ENCODE results near the gene GCGR.

The GCGR gene

DNA sequence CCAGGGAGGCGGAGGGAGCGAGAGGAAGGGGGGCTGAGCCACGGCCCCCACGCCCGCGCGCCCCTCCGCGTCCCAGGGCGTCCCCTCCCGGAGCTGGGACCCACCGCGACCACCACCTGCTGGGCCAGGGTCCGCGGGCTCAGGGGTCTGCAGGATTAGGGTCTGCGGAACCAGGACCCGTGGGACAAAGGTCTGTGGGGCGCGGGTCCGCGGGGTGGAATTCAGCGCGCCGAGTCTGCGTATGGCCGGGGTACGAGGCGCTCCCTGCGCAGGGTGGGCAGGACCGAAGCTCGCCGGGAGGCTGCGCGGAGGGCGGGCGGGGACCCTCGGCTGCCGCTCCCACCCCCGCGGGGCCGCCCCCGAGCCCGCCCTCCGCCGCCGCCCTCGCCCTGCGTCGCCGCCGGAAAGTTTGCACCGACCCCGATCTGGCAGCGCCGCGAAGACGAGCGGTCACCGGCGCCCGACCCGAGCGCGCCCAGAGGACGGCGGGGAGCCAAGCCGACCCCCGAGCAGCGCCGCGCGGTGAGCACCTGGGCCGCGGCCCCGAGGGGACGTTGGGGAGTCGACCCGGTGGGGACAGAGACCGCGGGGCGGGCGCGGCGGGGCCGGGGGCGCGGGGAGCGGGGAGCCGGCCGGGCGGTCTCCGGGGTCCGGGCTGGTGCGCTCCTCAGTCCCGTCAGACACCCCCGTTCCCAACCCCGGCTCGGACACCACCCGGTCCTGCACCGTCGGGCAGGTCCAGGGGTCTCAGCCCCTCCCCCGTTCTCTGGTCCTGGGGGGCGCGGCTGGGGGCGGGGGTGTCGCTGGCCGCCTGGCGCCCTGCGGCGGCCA lies at the start of gene GCGR:
Gene GCGR, plus strand, starts transcription at position 423 of the 831 bp plus-strand sequence. CDS start 4,869 bp downstream, outside the sequence.
- no peak for DNase-seq
- intact Hi-C loops (cut with DNase I): no loop called here

DNA sequence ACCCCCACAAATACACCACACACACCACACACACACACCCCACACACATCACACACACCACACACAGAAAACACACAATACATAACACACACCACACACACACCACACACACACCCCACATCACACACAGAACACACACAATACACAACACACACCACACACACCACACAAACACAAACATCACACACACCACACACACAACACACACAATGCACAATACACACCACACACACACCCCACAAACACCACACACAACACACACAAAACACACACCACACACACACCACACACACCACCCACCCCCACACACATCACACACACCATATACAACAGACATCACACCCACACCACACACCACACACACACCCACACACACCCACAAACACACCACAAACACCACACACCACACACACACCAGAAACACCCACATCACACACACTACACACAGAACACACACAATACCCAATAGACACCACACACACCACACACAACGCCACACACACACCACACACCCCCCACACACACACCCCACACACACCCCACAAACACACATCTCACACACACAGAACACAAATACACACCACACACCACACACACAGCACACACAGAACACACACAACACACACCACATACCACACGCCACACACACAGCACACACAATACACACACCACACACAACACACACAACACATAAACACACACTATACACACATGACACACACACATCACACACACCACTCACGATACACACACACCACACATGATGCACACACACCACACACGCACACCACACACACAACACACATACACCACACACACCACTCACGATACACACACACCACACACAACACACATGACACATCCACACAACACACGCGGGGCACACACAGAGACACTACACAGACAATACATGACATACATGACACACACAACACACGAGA lies 11.0 kb upstream of the GCGR start:
- intact Hi-C loops (cut with DNase I): no loop called here
- no peak for DNase-seq

DNA sequence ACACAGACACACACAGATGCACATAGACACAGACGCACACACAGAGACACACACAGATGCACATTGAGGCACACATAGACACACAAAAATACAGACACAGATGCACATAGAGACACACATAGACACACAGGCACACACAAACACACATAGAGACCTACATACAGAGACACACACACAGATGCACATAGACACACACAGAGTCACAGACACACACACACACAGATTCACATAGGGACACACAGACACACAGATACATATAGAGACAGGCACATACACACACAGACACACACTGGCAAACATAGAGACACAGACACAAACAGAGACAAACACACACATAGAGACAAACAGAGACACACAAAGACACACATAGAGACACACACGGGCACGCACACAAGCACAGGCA lies 9.9 kb upstream of the GCGR start:
- no peak for DNase-seq
- intact Hi-C loops (cut with DNase I): no loop called here

DNA sequence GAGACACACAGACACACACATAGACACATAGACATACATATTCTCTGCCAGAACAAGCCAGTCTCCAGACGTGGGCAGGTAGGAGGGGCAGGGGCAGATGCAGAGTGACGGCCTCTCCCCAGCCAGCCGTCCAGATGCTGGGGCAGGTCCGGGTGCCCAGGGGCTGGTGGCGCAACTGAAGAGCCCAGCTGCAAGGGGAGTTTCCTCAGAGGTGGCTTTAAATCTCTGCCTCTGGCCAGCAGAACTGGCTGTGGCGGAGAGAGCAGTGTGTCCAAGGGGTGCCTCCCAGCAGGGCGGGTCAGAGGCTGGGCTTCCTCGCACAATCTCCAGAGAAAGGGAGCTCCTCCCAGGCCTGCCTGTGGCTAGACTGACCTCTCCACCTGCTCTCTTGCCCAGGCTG lies 9.4 kb upstream of the GCGR start:
- no peak for DNase-seq
- intact Hi-C loops (cut with DNase I): no loop called here

DNA sequence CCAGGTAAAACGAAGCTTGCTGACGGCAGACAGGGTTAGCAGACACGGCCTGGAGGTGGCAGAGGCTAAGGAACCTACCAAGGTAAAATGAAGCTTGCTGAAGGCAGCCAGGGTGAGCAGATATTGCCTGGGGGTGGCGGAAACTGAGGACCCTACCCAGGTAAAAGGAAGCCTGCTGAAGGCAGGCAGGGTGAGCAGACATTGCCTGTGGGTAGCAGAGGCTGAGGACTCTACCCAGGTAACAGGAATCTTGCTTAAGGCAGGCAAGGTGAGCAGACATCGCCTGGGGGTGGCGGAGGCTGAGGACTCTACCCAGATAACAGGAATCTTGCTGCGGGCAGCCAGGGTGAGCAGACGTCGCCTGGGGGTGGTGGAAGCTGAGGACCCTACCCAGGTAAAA lies 2.6 kb upstream of the GCGR start:
- intact Hi-C loops (cut with DNase I): no loop called here
- DNase-seq: no peak

DNA sequence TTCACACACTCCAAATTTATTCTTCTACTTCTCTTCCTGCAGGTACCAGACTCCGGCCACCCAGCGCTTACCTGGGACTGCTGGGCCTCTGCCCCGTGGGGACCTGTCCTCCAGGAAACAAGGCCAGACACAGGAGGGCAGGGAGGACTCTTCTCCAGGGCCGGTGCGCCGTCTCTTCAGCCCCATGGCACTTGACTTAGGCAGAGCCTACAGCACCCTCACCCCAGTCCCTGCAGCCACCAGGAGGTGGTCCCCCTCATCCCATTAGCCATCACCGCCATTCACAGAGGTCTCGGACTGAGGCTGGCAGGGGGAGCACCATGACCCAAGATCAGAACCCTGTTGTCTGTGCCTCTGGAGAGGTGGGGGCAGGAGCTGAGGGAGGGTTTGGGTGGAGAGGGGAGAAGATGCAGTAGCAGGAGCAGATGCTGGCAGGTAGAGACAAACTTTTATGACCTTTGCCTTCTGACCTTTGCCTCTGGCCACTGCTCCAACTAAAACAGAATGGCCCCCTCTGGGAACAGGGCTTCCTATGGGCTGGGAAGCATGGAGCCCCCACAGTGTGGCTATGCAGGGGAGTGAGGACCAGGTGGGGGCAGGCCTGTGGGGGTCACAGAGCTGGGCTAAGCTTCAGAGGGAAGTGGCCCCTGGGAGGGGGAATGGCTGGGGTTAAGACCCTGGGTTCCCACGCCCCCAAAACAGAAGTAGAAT lies 1.7 kb upstream of the GCGR start:
- intact Hi-C loops (cut with DNase I): no loop called here
- no peak for DNase-seq

DNA sequence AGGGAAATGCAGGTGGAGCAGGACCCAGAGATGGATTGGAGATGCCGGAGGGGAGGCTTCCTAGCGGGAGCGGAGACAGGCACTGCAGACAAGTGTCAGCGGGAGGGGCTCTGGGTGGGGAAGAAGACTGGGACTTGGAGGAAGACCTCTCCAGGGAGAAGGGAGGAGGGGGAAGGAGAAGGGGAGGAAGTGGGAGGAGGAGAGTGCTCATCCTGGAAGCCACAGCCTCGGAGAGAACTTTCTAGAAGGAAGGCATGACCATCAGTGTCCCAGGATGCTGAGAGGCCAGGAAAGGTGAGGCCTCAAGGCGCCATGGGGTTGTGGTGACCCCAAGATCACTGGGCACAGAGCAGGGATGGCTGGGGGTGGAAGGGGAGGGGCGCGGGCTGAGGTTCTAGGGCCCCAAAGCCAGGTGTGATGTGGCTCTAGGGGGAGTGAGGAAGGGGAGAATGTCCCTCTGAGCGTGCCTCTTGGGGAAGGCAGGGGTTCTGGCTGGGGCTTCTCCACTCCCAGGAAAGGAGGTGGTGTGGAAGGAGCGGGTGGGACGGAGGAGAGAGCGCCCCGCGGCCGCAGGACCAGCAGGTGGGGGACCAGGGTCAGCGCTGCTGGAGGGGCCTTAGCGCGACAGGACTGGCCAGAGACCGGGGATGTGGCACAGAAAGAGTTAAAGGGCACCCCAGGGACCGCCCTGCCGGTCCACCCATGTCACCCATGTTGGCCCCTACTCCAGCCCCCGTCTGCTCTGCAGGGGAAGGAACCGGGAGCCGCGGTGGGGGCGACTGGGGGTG lies 900 bp upstream of the GCGR start:
- no peak for DNase-seq
- intact Hi-C loops (cut with DNase I): no loop called here

DNA sequence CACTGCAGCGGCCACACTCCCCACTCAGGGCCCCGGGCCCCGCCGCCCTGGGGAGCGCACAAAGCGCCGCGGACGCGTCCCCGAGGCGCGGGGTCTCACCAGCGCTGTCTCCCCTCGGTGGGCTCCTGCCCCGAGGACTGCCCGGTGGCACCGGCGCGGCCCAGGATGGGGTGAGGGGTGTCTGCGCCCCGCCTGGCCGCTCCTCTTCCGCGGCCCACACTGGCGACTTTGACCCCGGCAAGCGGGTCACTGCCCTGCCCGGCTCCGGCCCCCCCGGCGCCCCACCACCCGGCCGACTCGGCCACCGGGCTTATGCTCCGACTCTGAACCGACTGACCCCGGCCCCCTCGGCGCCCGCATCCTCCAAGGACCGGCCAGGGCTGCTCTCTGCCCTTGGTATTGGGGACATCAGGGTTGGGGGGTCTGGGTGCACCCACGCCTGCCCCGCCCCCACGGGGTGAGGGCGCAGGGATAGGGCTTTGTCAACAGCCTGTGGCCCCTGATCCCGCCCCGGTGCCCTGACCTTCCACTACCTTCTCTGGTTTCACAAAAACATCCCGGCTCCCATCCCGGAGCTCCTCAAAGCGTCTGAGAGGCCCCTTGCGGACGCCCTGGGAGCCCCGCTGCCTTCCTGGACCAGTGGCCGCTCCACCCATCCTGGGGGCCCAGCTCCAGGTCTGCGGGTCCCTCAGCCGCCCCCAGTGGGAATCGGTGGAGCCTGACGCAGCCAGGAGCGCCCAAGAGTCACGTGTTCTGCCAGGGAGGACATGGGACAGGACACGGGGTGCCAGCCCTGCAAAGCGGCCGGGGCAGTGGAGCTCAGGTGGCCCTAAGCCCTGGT lies 829 bp downstream of the GCGR start:
- no peak for DNase-seq
- intact Hi-C loops (cut with DNase I): no loop called here

DNA sequence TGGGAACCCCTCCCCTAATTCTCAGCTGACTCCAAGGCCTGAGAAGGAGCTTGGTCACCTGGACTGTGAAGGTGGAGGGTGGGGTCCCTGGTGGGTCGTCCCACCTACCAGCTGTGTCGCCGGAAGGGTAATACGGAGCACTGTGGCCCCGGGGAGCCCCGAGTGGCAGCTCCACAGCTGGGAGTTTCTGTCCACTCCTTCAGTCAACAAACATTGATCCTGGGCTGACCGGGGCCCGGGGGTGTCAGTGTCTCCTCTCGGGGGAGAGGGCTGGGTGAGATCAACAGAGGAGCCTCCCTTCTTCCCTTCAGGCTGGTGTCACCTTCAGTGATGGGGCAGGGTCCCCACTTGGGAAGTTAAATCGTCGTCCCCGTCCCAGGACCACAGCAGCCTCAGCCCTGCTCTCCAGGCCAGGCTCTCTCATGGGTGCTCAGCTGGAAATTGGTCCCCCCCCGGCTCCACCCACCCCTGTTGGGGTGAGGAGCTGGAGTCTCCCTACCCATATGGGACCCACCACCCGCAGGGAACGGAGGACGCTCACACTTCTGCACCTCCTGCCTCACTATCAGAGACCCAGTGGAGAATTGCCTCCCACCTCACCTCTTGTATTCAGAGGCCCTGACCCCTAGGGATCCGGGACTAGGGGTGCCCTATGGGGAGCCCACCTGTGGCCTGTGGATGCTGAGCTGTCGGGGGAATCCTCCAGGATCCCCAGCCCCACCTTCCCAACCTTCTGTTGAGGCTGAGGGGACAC lies 1.9 kb downstream of the GCGR start:
- no peak for DNase-seq
- intact Hi-C loops (cut with DNase I): no loop called here

DNA sequence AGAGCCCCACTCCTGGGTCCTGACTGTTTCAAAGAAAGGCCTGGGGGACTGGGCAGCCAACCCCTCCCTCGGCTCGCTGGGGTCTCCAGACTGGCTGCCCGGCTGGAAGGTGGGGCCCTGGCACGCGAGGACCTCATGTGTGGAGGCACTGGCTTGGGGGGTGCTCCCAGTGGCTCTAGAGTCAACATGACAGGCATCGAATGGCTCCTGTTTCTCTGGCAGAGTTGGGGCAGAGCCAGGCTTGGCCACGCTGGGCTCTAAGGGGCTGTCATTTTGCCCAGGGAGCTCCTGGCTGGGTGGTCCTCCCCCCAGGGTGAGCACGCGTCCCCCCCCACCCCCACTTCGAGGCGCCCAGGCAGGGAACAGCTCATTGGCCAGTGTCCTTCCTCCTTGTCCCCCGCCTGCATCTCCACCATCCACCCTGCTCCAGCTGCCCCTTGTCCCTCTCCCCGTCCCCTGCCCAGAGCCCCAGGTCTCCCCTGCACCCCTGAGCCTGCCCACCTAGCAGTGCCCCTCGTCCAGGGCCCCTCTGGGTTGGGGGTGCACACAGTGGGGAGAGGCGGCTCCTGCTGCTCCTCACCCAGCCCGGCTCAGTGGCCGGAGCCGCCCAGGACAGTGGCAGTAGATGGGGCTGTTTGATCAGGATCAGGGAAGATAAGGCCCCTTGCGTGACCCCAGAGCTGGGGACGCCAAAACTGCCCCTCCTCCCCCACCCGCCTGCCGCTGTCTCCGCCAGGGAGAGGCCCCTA lies 2.7 kb downstream of the GCGR start:
- intact Hi-C loops (cut with DNase I): no loop called here
- DNase-seq: no peak

DNA sequence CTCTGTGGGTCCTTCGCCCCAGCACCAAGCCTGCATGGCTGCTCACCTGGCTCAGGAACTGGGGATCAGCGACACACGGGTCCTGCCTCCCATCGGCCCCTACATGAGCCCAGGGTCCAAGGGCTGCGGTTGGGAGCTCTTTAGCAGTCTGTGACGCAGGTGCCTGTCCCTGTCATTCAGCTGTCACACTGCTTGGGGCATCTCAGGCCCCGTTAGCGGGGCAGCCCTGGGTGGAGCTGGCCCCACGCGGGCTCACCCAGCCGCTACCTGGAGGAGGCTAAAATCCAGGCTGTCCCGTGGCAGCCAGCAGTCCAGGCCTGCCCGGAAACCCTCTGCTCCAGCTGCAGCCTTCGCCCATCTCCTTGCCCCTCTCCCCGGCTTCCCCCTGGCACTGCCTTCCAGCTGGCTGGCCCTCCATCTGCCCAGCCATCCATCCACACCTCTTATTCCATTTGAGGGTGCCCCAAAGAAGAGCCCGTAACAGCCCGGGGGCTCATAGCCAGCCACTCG lies 3.3 kb downstream of the GCGR start:
- DNase-seq: no peak
- intact Hi-C loops (cut with DNase I): no loop called here

DNA sequence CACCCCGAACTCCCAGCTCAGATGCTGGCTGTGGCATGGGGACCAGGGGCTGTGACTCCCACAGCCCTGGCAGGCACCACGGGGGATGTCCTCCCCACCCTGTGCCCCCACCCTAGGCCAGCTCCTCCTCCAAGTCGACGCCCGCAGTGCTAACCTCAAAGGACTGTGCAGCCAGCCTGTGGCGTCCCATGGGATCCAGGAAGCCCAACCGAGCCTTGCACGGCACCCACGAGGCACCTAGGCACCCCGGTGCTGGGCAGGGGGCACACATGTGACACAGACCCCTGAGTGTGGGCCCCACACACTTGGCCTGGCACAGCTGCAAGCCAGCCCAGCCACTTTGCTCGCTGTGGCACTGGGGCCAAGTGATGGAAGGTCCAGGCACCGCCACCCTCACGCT lies 3.9 kb downstream of the GCGR start:
- intact Hi-C loops (cut with DNase I): no loop called here
- DNase-seq: no peak

DNA sequence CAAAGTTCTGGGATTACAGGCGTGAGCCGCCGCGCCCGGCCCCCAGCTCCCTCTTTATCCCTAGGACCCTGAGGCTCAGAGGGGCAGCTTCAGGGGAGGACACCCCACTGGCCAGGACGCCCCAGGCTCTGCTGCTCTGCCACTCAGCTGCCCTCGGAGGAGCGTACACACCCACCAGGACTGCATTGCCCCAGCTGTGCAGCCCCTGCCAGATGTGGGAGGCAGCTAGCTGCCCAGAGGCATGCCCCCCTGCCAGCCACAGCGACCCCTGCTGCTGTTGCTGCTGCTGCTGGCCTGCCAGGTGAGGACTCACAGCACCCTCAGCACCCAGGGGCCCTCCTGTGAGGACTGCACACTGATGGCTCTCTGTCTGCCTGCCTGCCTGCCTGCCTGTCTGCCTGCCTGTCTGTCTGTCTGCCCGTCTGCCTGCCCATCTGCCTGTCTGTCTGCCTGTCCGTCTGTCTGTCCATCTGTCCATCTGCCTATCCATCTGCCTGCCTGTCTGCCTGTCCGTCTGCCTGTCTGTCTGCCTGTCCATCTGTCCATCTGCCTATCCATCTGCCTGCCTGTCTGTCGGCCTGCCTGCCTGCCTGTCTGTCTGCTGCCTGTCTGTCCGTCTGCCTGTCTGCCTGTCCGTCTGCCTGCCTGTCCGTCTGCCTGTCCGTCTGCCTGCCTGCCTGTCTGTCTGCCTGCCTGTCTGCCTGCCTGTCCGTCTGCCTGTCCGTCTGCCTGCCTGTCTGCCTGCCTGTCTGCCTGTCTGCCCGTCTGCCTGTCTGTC lies 5.0 kb downstream of the GCGR start:
- intact Hi-C loops (cut with DNase I): no loop called here
- DNase-seq: no peak

DNA sequence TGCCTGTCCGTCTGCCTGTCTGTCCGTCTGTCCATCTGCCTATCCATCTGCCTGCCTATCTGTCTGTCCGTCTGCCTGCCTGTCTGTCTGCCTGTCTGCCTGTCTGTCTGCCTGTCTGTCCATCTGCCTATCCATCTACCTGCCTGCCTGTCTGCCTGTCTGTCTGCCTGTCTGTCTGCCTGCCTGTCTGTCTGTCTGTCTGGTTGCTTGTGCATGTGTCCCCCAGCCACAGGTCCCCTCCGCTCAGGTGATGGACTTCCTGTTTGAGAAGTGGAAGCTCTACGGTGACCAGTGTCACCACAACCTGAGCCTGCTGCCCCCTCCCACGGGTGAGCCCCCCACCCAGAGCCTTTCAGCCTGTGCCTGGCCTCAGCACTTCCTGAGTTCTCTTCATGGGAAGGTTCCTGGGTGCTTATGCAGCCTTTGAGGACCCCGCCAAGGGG lies 5.6 kb downstream of the GCGR start:
- intact Hi-C loops (cut with DNase I): no loop called here
- DNase-seq: no peak

DNA sequence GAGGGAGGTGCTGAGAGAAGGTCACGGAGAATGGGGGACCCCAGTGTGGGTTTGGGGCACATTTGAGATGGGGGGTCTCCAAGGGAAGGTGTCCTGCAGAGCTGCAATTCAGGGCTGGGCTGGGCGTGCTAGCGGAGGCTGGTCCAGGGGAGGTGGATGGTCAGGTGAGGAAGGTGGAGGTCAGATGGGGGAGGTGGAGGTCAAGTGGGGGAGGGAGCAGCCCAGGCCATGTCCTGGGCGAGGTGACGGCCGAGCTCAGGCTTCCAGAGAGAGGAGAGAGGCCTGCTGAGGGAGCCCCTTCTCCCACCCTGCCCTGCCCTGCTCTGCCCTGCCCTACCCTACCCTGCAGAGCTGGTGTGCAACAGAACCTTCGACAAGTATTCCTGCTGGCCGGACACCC lies 6.5 kb downstream of the GCGR start:
- intact Hi-C loops (cut with DNase I): no loop called here
- DNase-seq: no peak

DNA sequence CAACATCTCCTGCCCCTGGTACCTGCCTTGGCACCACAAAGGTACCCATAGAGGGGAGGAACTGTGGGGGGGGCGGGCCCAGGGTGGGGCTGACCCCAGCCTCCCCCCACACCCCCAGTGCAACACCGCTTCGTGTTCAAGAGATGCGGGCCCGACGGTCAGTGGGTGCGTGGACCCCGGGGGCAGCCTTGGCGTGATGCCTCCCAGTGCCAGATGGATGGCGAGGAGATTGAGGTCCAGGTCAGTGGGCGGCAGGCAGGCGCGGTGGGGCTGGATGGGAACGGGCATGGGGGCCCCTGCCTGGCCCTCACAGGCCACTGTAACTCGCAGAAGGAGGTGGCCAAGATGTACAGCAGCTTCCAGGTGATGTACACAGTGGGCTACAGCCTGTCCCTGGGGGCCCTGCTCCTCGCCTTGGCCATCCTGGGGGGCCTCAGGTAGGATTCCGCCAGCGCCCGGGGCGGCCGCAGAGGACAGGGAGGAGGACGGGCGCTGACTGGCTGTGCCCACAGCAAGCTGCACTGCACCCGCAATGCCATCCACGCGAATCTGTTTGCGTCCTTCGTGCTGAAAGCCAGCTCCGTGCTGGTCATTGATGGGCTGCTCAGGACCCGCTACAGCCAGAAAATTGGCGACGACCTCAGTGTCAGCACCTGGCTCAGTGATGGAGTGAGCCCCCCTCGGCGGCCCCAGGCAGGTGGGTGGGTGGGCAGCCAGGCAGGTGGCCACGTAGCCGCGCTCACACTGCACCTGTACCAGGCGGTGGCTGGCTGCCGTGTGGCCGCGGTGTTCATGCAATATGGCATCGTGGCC lies 7.1 kb downstream of the GCGR start:
- no peak for DNase-seq
- intact Hi-C loops (cut with DNase I): no loop called here

Measured in posterior cingulate gyrus (tissue), 11 donors.